CD4-positive, alpha-beta T cell treated with Interleukin-17A for 1 hour (primary cell): ENCODE results near the gene MAPKBP1.
A peak's percentile ranks its signal among the peaks of the same experiment; 100 is the strongest.

ENCODE experiments used
- DNase-seq: peaks from one replicate; pipeline ENCODE4 v3.0.0-alpha.2; 2020

The MAPKBP1 gene

DNA sequence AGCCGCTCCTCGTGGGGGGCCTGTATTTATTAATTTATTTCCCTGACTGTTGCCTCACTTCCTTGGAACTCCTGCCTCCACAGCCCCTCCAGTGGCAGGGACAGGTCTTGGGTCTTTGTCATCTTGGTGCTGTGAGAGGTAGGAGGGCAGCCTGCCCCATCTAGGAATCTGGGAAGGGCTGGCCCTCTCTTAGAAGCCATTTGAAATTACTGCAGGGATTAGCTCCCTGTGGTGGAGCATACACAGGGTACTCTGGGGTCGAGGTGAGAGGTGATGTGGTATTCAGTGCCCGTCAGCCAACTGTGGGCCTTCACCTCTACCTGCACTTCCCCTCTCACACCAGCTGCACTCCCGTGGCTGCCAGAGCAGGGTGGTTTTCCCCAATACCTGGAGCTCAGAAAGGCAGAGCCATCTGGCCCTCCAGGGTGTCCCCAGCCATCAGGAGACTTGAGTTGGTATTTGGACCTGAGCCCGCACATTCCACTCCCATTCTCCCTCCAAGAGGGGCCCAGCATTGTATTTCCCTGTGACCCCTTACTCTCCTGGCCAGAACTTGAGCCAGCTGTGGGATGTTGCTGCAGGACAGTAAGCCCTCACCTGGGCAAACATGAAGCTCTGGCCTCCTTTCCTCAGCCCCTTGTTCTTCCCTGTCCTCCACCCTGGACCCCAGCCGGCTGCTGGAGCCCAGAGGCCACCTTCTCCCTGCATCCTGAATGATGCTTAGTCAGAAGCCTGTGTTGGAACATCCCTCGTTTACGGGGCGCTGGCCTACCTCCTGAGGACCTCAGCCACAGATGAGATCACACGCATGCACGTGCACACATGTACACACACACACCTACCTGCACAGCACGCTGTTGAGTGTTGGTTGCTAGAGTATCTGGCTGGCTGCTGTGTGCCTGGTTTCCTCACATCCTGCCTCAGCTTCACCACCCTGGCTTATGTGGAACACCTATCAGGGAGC, 51.6 kb downstream of the MAPKBP1 start:
- DNase-seq = no peak

DNA sequence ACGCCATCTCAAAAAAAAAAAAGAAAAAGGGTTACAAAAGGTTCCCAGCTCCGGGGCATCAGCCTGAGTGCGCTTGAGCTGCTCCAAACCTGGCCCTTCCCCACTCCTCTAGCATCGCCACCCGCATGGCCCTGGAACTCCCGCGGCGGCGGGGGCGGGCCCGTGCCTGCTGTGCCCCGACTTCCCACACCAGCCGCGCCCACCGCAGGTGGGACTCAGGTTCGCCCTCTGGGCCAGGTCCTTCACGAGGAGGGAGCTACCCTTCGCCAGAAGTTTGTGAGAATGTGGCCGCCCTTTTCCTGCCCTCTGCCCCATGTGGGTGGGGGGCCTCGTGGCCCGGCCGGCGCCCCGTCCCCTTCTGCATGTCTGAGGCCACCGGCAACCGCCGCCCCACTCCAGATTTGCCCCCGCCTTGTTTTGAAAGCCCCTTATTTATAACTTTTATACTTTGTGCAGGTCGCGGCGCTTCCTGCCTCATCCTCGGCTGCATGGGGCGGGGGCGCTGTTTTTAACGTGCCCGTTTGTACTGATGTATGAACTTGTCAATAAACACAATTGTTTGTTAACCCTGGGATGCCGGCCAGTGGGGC, 53.1 kb downstream of the MAPKBP1 start:
- no peak for DNase-seq

DNA sequence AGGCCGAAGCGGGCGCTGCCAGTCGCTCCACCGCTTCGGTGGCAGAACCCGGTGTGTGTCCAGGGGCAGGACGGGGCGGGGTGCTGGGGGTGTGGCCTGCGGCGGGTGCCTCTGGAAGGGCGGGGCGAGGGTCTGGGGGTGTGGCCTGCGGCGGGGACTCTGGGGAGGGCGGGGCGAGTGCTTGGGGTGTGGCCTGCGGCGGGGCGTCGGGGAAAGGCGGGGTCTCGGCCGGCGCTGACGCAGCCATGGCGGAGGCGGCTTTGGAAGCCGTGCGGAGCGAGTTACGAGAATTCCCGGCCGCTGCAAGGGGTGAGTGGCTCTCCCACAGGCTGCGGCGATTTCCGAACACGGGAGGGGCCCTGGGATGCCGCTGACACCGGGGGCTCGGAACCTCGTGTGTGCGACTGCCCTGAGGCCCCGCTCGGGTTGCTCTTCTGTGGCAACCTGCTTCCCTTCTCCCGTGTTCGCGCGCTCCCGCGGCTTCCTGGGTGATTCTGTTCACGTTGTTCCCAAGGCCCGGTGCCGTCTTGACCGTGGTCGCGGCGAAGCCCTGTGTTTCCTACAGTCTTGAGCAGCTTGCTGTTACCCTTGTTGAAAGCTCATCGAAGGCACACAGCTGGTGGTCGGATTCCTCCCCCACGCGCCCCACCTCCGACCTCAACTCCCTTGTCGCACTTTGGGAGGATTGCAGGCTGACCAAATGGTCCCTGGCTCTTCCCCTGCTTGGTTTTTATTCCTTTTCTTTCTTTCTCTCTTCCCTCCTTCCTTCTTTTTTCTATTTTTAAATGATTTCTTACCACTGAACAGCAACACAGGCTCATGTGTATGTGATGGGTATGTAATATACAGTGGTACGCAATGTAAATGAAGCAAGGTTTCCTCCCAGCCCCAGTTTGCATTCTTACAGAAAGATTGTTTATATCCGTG, 53.9 kb downstream of the MAPKBP1 start, which contains the start of gene JMJD7:
Gene JMJD7 (plus strand): TSS at position 213 of the 927 bp plus-strand sequence. CDS start 33 bp downstream, at position 246.
- peak; percentile 93 for DNase-seq

DNA sequence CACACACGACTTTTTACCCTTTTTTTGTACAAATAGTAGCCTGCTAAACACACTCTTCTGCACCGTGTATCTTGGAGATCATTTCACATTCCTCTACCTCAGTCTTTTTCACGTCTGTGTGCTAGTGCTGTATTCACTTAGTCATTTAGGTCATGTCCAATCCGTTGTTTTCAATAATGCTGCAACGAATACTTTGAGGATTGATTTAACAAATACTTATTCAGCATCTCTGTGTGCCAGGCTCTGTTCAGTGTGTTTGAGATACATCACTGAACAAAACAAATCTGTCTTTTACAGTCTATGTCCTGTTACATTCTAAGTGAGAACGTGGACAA, 54.5 kb downstream of the MAPKBP1 start:
- DNase-seq = no peak

DNA sequence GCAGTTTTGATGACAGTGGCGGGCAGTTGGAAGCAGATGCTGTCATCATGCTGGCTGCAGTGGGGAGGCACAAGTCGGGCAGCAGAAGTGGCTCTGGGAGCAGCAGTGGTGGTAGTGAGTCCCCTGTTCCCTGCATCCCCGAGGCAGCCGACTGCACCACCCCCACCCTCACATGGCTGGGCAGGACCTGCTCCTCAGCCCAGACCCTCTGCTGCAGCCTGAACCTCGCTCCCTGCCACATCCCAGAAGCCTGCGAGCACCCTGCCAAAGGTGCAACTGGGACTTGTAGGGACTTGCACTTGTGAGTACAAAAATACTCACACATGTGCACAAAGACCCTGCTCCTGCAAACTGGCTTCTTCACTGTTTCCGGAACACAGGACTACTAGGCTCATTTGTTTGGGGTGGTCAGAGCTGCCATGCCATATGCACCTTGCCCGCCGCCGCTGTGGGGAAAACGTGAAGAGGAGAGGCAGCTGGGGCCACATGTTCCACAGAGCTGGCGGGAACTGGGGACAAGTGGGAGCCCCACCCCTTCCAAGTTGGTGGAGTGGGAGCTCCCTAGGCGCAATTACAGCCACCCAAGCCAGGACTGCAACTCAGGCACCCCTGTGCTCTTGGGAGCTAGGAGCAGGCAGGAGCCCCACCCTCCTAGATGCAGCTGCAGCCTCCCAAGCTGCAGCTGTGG, 55.8 kb downstream of the MAPKBP1 start:
- DNase-seq = no peak

DNA sequence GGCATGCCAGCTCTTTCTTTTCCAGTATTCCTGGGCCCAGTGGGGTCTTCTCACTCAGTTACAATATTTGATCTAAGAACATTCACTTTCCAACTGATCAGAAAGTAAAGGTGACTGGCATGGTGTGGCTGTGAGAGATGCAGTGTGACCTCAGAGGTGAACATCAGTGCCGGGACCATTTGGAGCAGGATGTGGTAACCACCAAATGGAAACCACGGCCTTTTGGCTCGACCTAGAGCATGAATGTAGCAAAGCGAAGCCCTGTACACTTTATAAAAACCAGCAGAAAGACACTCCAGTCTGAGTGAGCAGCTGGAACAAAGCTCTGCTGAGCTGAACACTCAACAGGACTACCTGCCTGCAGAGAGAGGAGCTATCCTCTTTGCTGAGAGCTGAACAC, 57.0 kb downstream of the MAPKBP1 start:
- DNase-seq = peak; percentile 62

DNA sequence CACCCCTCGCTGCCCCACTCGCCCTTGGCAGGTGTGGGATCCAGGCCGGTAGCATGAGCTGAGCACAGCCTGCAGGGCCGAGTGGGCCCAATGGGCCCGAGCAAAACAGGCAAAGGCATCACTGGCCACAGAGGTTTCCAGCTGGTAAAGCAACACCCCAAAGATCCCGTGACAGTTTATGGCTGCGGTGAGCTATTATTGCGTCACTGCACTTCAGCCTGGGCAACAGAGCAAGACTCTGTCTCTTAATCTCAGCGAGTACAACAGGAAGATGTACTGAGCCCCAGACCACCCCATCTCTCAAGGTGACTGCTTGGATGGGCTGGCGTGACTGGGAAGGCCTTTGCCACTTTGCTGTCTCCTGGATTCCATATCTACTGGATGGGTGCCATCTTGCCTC, 57.9 kb downstream of the MAPKBP1 start:
- no peak for DNase-seq

DNA sequence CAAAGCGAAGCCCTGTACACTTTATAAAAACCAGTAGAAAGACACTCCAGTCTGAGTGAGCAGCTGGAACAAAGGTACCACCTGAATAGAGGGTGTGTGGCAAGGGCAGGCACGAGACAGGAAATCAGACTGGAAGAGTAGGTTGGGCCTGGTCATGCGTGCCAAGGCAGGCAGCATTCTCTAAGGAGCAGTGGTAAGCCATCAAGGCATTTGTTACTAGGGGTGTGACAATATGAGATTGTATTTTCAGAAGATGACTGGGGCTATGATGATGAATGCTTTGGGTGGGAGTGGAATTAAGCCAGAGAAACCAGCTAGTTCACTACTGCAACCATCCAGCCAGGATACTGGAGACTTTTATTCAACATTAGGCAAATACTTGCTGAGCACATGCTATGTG, 58.6 kb downstream of the MAPKBP1 start:
- DNase-seq = no peak

DNA sequence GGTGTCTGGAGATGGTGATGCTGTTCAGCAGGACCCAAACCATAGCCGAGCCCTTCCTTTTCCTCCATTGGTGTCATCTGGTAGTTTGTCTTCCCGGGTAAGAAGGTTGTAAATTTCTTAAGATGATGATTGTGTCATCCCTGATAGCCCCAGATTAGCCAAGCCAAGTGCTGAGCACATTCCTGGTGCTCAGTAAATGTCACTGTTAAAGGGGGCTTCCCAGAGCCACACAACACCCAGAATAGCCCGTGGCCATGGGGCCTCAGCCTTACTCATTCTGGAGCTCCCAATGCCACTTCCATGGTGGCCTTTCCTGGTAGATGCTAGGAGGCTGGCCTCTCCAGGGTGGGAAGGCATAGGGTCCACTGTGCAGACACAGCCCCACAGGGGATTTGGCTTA, 59.8 kb downstream of the MAPKBP1 start:
- no peak for DNase-seq

DNA sequence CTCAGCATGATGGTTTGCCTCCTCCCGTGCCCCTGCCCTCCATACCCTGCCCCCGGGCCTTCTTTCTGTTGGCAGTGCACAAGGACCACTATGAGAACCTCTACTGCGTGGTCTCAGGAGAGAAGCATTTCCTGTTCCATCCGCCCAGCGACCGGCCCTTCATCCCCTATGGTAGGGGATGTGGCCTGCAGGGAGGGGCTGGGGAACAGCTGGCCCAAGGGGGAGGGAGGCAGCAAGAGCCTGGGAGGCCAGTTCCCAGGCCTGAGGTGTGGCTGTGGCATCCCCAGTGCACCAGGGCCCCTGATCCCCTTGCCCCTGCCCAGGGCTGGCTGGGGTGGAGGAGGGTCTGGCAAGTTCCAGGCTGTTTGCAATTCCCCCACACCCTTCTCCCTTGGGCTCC, 61.8 kb downstream of the MAPKBP1 start:
- DNase-seq = no peak

DNA sequence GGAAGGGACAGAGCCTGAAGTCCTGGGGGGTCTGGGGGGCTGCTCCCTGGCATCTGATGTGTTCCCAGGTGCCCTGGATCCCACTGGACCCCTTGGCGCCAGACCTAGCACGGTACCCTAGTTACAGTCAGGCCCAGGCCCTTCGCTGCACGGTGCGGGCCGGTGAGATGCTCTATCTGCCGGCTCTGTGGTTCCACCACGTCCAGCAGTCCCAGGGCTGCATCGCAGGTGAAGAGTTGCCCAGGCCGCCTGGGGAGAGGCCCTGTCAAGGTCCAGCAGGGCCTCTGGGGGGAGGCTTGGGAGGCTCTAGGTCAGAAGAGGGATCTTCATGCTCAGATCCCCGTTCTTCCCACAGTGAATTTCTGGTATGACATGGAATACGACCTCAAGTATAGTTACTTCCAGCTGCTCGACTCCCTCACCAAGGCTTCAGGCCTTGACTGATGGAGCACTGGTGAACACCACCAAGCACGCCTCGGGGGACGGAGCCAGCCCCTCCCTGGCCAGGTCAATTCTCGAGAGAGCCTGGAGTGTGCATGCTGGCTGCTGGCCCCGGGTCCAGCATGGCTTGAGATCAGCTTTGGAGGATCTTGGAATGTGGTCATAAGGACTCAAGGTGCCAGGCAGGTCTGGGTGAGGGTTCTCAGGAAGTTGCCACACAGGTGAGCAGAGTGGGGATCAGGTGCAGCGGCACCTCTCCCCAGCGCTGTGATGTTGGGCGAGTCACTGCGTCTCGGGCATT, 62.6 kb downstream of the MAPKBP1 start:
- DNase-seq = no peak

DNA sequence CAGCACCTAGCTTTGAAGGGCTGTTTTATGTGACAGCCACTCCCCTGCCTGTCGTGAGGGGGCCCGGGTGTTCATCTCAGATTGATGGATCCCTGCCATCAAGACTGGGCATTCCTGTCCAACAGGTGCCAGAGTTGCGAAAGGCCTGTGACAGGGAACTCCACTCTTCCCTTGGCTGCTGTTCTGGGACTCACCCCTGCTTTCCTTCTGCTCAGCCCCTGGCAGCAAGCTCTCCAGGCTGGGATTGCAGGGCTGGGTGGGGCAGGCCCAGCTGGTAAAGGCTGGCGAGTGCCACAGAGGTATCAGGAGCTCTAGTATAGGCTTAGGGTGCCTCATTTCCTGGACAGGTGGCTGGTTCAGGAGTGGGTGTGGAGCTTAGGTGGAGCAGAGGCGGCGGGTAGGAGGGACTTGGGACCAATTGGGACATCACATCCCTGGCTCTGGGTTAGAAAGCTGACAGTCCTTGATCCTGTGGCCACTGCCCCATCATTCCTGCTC, 64.2 kb downstream of the MAPKBP1 start, which contains the start of gene PLA2G4B:
Gene PLA2G4B (plus strand): TSS at position 448 of the 498 bp plus-strand sequence. CDS start 67 bp downstream, outside the sequence.
- DNase-seq = no peak

DNA sequence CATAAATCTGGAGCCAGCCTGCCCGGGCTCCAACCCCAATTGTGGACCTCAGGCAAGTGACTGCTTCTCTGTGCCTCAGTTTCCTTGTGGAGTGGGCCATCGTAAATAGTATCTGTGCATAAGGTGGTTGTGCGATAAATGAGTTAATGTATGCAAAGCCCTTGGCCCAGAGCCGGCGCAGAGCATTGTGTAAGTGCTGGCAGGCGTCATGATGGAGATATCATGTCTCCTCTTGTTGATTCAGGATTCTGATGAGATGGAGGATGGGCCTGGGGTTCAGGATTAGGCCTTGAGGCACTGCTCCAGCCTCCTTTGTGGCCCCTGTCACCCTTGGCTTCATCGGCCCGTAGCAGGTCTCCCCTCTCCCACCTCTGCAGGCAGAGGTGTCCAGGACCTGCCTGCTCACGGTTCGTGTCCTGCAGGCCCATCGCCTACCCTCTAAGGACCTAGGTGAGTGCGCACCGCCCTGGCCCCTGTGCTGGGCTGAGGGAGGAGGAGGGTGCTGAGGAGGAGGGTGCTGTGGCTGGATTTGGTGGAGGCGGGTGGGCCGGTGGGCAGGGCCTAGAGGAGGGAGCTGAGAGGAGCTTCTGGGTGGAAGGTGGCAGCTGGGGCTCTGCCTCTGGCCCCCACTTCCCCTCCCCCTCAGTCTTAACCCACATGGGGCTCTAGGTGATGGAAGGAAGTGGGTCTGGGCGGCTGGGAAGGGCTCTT, 65.7 kb downstream of the MAPKBP1 start:
- no peak for DNase-seq

DNA sequence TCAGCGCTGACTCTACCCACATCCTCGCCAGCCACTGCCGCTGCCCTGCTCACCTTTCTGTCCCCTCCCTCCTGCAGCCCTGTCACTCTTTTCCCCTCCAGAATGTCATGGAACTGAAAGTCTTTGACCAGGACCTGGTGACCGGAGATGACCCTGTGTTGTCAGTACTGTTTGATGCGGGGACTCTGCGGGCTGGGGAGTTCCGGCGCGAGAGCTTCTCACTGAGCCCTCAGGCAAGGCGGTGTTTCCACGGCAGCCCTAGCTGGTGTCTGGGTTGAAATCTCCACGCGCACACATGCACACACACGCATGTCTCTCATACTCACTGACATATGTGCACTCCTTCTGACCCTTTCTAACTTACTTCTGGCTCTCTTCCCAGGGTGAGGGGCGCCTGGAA, 66.4 kb downstream of the MAPKBP1 start:
- no peak for DNase-seq

DNA sequence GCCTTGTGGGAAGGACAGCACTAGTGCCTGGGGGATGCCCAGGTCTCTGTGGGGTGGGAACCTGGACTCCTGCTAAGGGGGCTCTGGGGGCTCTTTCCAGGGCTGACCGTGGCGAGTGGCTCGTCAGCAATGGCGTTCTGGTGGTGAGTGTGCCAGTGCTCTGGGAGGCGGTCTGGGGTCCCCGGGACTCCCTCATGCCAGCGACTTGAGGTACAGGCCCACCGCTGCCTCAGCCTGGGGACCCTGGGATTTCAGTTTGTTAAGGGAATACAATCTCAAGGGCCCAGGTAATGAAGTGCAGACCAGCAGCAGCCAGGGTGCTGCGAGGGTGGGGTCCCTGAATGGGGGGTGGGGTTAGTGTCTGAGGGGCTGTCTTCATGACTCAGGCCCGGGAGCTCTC, 66.8 kb downstream of the MAPKBP1 start:
- no peak for DNase-seq

DNA sequence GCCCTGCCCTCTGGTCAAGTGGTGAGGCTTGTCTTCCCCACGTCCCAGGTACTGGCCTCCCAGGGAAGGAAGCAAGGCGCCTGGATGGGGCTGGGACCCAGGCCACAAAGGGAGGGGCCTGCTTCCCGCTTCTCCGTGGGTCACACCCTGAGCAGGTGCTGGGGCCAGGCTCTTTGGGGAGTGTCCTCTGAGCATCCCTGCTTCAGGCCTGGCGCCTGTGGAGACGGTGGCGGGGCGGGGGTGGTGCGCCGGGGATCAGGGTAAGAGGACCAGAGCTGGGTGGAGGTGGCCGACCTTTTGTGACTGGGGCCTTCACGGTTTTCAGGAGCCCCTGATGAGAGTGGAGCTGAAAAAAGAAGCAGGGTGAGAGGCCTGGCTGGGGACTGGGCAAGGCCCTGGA, 67.9 kb downstream of the MAPKBP1 start:
- no peak for DNase-seq

DNA sequence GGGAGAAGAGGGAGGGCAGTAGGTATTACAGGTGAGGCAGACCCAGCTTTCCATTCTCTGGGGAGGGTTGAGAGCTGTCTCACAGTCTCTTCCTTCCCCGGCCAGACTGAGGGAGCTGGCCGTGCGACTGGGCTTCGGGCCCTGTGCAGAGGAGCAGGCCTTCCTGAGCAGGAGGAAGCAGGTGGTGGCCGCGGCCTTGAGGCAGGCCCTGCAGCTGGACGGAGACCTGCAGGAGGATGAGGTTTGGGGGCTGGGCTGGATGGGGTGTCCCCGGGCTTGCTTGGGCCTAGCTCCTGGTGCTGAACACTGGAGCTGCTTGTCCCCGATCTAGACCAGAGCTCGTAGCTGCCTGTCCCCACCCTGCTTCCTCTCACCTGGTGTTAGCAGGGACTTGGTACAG, 69.3 kb downstream of the MAPKBP1 start:
- DNase-seq = no peak

DNA sequence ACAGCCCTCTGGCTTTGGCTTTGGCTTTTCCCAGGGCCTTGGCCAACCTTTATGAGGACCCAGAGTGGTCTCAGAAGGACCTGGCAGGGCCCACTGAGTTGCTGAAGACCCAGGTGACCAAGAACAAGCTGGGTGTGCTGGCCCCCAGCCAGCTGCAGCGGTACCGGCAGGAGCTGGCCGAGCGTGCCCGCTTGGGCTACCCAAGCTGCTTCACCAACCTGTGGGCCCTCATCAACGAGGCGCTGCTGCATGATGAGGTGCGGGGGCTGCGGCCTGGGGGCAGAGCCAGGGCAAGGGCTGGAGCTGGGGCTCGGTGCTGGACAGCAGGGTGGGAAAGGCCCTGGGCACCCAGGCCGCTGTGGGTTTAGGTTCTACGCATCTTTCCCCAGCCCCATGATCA, 70.5 kb downstream of the MAPKBP1 start:
- no peak for DNase-seq

DNA sequence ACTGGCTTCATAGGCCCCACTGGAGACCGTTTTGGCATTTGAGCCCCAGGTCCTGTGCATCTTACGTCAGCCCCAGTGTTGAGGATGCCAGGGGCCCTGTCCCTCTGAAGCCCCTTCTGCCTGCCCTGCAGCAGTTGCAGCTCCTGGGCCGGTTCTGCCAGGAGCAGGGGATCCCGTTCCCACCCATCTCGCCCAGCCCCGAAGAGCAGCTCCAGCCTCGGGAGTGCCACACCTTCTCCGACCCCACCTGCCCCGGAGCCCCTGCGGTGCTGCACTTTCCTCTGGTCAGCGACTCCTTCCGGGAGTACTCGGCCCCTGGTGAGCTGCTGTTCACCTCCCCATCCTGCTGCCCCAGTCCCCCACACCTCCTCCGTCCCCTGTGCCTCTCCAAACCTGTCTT, 72.9 kb downstream of the MAPKBP1 start:
- DNase-seq = no peak

DNA sequence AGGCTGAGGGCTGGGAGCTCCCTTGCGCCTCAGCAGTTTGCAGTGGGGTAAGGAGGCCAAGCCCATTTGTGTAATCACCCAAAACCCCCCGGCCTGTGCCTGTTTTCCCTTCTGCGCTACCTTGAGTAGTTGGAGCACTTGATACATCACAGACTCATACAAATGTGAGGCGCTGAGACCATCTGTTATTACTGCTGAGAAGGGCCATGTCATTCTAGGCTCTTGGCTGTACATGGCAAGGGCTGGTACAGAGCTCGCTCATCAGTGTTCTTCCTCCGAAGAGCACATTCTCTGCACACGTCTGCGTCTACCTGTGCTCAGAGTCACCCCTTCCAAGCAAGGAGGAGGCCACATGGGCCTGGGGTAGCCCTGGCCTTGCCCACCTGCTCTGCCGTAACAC, 73.7 kb downstream of the MAPKBP1 start:
- no peak for DNase-seq

DNA sequence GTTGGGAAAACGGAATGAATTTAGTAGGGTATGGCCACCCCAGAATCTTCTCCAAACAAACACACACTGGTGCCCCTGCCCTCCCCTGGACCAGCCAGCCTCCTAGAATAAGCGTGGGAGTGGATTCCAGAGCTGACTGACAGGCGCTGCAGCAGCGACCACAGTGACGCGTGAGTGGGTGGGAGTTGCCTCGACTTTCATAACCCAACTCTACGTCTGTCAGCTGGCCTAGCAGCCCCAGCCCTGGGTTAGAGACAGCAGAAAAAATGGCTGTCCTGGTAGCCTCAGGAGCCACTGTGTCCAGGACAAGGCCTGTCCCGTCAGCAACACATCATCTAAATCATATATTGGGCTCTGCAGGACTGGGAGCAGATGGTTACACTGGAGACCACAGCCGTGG, 74.3 kb downstream of the MAPKBP1 start:
- DNase-seq = no peak
